Esophagus mucosa (tissue), 1 donor: ENCODE results near the gene NOL3. TPM values are rescaled to one million over a fixed set of nuclear protein-coding genes. Genes with fewer than 3 reads are reported as not detected.
A peak's percentile ranks its signal among the peaks of the same experiment; 100 is the strongest.

Experiments used
- ATAC-seq: fragments of 200-7000 bp; cut with Tn5 transposase; one replicate; pipeline ENCODE4 v1.9.1; 2020
- total RNA-seq: library from RNA; stranded (reverse); gene quantifications from one replicate; pipeline ENCODE4 v1.2.4, GENCODE V29; 2023
- donor health status: DM: yes; HTN: yes; CAD: no.

Gene NOL3
- total RNA-seq, 1 donor from 2014 or later = 23.3 TPM

DNA sequence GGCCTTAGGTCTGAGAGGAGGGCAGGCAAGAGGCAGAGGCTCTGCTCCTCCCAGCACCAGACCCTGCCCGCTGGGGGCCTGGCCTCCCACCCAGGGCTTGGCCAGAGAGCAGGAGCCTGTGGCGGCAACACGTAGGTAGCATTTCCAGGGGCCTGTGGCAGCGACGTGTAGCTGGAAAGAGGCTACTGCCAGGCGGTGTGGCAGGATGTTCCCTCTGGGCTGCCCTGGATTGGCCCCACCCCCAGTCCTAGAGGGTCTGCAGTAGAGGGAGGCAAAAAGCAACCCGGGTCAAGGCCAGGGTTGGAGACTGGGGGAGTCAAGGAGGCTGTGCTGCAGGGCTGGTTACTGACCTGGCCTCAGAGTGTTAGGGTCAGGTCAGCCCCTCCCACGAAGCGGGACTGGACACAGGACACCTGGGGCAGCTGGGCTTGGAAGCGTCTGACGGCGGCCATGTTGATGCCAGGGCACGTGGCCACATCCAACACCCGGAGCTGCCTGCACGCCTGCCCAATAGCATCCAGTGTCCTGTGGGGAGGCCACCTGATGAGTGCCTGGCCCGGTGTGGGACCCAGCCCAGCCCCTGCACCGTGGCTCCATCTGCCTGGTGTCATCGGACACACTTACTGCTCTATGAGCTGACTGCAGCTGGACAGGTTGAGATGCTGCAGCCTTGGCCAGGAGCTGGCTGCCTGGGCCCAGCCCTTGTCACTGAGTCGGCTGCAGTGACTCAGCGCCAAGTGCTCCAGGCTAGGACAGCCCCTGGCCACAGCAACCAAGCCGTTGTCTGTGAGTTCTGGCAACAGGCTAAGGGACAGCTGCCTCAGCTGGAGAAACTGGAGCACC is 37.1 kb downstream of the NOL3 start:
- peak; percentile 57 for ATAC-seq

DNA sequence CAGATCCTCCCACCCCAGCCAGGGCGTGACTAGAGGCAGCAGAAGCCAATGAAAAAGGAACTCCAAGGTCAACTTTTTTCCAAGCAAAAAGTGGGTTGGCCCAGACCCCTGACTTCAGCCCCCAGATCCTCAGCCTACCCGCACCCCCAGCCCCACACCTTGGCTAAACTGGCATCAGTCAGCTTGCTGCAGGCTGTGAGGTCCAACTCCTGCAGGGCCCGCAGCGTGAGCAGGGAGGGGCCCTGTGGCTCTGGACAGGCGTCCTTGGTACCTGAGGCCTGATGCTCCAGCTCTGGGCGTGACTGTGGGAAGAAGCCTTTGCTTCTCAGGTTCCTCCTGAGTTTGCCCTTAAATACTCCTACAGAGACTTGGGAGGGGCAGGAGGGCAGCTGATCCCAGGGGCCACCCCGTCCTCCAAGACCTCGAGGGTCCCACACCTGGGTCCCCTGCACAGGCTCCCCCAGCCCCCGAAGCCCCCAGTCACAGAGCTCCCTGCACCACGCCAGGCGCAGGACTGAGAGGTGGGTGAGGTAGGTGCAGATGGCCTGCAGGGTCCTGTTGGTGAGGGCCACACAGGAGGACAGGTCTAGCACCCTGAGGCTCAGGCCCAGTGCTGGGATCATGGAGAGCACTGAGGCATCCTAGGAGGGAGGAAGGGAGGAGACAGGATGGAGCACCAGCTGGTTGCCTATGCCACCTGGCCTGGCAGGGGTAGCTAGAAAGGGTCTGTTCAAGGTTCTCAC is 38.0 kb downstream of the NOL3 start:
- no peak for ATAC-seq

GRCh38 chr16:67209565-67209964 is 39.2 kb downstream of the NOL3 start:
- no peak for ATAC-seq

DNA sequence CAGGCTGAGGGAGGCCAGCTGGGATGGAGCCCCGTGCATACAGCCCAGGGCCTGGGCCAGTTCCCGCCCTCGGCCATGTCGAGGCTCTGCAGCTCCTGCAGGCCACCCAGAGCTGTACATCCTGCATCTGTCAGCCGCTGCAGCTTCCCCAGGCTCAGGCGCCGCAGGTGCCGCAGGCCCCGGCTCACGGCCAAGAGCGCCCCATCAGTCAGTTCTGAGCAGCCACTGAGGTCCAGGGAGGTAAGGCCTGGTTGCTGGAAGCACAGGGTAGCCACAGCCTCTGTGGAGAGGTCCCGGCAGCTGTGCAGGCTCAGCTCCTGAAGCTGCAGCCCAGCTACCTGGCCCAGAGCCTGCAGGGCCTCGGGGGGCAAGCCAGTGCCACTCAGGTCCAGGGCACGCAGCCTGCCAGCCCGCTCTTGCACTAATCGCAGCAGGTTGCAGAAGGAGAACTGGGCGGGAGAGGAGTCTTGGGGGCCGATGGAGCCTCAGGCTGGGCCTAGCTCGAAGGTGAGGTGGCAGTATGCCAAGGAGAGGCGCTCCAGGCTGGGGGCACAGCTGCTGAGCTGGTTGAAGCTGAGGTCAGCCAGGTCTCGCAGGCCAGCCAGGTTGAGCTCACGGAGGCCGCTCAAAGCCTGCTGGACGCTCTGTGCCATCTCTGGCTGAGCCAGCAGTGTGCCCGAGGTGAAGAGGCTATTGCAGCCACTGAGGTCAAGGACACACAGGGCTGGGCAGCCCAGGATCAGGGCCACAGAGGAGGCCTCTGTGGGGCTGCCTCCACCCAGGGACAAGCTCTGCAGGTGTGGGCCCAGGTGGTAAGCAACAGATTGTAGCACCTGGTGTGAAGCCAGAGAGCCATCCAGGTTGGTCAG is 40.0 kb downstream of the NOL3 start:
- ATAC-seq = no peak

DNA sequence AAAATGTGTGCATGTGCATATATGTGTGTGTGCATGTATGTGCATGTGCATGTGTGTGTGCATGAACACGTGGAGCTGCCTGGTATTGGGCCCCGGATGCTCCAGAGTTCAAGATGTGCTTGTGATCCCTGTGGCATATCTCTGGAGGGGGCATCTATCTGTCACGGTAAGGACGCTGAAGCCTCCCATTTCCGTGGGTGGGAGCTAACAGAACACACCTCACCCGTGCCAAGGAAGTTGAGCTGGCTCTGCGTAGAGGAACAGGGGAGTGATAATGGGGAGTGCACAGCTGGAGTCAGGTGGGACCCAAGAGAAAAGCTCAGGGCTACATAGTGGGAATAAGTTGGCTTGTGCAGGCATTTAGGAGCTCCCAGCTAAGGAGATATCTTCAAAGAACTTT is 41.3 kb downstream of the NOL3 start:
- no peak for ATAC-seq

DNA sequence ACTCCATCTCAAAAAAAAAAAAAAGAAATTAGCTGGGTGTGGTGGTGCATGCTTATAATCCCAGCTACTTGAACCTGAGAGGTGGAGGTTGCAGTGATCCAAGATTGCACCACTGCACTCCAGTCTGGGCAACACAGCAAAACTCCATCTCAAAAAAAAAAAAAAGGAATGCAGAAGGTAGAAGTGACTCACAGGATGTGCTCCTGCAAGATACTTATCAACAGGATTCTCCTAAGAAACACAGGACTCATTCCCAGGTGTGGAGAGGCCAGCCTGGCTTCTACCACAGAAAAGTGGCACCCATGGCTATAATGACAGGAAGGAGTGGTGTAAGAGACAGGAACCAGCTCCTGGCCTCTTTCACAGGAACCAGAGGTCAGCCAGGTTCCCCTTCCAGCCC is 42.4 kb downstream of the NOL3 start:
- peak; percentile 28 for ATAC-seq

GRCh38 chr16:67213197-67214019 is 43.1 kb downstream of the NOL3 start:
- ATAC-seq = no peak

DNA sequence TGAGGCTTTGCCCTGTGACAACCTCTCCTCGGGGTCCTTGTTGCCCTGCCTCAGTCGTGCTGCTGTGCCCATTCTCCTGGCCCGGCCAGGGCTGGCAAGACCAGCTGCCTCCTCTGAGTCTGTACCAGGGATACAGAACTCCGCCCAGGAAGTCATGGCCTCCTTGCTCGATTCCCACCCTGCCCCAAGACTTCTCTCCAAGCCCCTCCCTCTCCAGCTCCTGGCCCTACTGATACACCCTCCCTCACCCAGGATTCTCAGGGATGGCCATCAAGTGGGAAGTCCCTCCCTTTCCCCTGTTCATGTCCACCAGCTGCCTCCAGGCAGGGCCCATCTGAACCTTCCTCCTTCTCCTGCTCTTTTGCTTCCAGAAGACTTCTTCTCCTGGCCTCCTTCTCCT is 45.4 kb downstream of the NOL3 start:
- ATAC-seq = no peak

- ATAC-seq = no peak
Measured at GRCh38 chr16:67216612-67217490, 46.5 kb downstream of the NOL3 start.

- no peak for ATAC-seq
Measured at GRCh38 chr16:67223992-67224391, 53.7 kb downstream of the NOL3 start.

Other genes starting within 250 kb of the NOL3 start
- 59.1 TPM for gene RRAD, start 245.0 kb upstream of the NOL3 start, total RNA-seq
- gene CIAO2B, start 236.1 kb upstream of the NOL3 start, total RNA-seq = 125 TPM
- gene CES2, start 235.0 kb upstream of the NOL3 start, total RNA-seq = 151 TPM
- gene CES3, start 209.3 kb upstream of the NOL3 start, total RNA-seq = 1.1 TPM
- 6.0 TPM for gene CES4A, start 181.9 kb upstream of the NOL3 start, total RNA-seq
- 40.4 TPM for gene CBFB, start 141.4 kb upstream of the NOL3 start, total RNA-seq
- 12.1 TPM for gene PHAF1, start 60.6 kb upstream of the NOL3 start, total RNA-seq
- 3.7 TPM for gene B3GNT9, start 19.5 kb upstream of the NOL3 start, total RNA-seq
- gene TRADD, start 10.6 kb upstream of the NOL3 start, total RNA-seq = 18.0 TPM
- gene FBXL8, start 10.6 kb upstream of the NOL3 start, total RNA-seq = 5.5 TPM
- 10.9 TPM for gene HSF4, start 5.8 kb upstream of the NOL3 start, total RNA-seq
- 7.8 TPM for gene MATCAP1, start 13.4 kb downstream of the NOL3 start, total RNA-seq
- 1.4 TPM for gene EXOC3L1, start 19.6 kb downstream of the NOL3 start, total RNA-seq
- gene E2F4, start 21.6 kb downstream of the NOL3 start, total RNA-seq = 36.6 TPM
- gene ELMO3, start 28.6 kb downstream of the NOL3 start, total RNA-seq = 26.3 TPM
- 25.3 TPM for gene TMEM208, start 56.6 kb downstream of the NOL3 start, total RNA-seq
- gene FHOD1, start 76.9 kb downstream of the NOL3 start, total RNA-seq = 7.4 TPM
- 0.08 TPM for gene SLC9A5, start 78.4 kb downstream of the NOL3 start, total RNA-seq
- gene PLEKHG4, start 109.0 kb downstream of the NOL3 start, total RNA-seq = 4.9 TPM
- gene KCTD19, start 156.2 kb downstream of the NOL3 start, total RNA-seq = not detected
- not detected for gene LRRC36, start 156.3 kb downstream of the NOL3 start, total RNA-seq
- gene TPPP3, start 223.0 kb downstream of the NOL3 start, total RNA-seq = 3.7 TPM
- gene ZDHHC1, start 245.9 kb downstream of the NOL3 start, total RNA-seq = 3.8 TPM